Liver (tissue), 9 donors: ENCODE data around the gene AMBRA1. TPM values are rescaled to one million over a fixed set of nuclear protein-coding genes. Genes with fewer than 3 reads are reported as not detected.

Experiments
- DNase-seq: peaks from one replicate; pipeline ENCODE4 v3.0.0-alpha.2; 2017; ENCODE audit warnings: low spot score
- H3K27ac ChIP-seq, 2 donors: one replicate each; pipeline ENCODE4 v1.7.0; 2013; ENCODE audit warnings: inconsistent platforms in 2 of 2, low read length in 2 of 2, control low read depth in 1 of 2, low read depth in 1 of 2, mild to moderate bottlenecking in 1 of 2
- H3K27me3 ChIP-seq, 4 donors: one replicate each; pipeline versions ENCODE4 v1.6.1 to v1.7.0; 2013; ENCODE audit warnings: low read length in 3 of 4, inconsistent platforms in 1 of 4, mild to moderate bottlenecking in 1 of 4, moderate library complexity in 1 of 4; ENCODE audit not compliant: control insufficient read depth in 4 of 4, insufficient read depth in 4 of 4
- H3K36me3 ChIP-seq, 4 donors: one replicate each; pipeline versions ENCODE4 v1.6.1 to v1.7.0; 2013; ENCODE audit warnings: low read length in 3 of 4, mild to moderate bottlenecking in 3 of 4, low read depth in 1 of 4, moderate library complexity in 1 of 4; ENCODE audit not compliant: control insufficient read depth in 4 of 4, insufficient read depth in 3 of 4
- H3K4me1 ChIP-seq, 4 donors: one replicate each; pipeline versions ENCODE4 v1.6.1 to v1.7.0; 2013; ENCODE audit warnings: low read length in 3 of 4, mild to moderate bottlenecking in 3 of 4, moderate library complexity in 1 of 4; ENCODE audit not compliant: control insufficient read depth in 4 of 4, insufficient read depth in 4 of 4
- H3K4me3 ChIP-seq, 3 donors: one replicate each; pipeline versions ENCODE4 v1.6.1 to v1.7.0; 2013; ENCODE audit warnings: low read length in 3 of 3, control low read depth in 1 of 3, low read depth in 1 of 3, mild to moderate bottlenecking in 1 of 3
- H3K9ac ChIP-seq, 2 donors: one replicate each; pipeline ENCODE4 v1.7.0; 2013; ENCODE audit warnings: low read length in 2 of 2, mild to moderate bottlenecking in 2 of 2, moderate library complexity in 2 of 2, control low read depth in 1 of 2, low read depth in 1 of 2
- H3K9me3 ChIP-seq, 4 donors: one replicate each; pipeline versions ENCODE4 v1.6.1 to v1.7.0; 2013; ENCODE audit warnings: low read length in 3 of 4; ENCODE audit not compliant: control insufficient read depth in 4 of 4
- ATF3 ChIP-seq: IDR thresholded peaks from 2 replicates; pipeline ENCODE4 v1.6.1; 2016; ENCODE audit warnings: antibody characterized with exemption
- EGR1 ChIP-seq, 2 donors: IDR thresholded peaks; 2 replicates each; pipeline ENCODE4 v1.6.1; 2016 to 2018; ENCODE audit warnings: antibody characterized with exemption in 2 of 2, low read depth in 2 of 2
- FOXA1 ChIP-seq: IDR thresholded peaks from 2 replicates; pipeline ENCODE4 v1.6.1; 2016; ENCODE audit warnings: antibody characterized with exemption
- FOXA2 ChIP-seq: IDR thresholded peaks from 2 replicates; pipeline ENCODE4 v1.6.1; 2016; ENCODE audit warnings: antibody characterized with exemption
- GABPA ChIP-seq, 2 donors: IDR thresholded peaks in 1 of 2; conservative IDR thresholded peaks in 1 of 2; 2 replicates each; pipeline ENCODE4 v1.6.1; 2016; ENCODE audit warnings: antibody characterized with exemption in 2 of 2, mild to moderate bottlenecking in 1 of 2, moderate library complexity in 1 of 2
- HNF4A ChIP-seq, 2 donors: conservative IDR thresholded peaks; 2 replicates each; pipeline ENCODE4 v1.6.1; 2016; ENCODE audit warnings: antibody characterized with exemption in 2 of 2, mild to moderate bottlenecking in 2 of 2
- HNF4G ChIP-seq: IDR thresholded peaks from 2 replicates; pipeline ENCODE4 v1.6.1; 2016; ENCODE audit warnings: antibody characterized with exemption
- JUND ChIP-seq, 2 donors: IDR thresholded peaks; 2 replicates each; pipeline ENCODE4 v1.6.1; 2016; ENCODE audit warnings: antibody characterized with exemption in 2 of 2
- MAX ChIP-seq: IDR thresholded peaks from 2 replicates; pipeline ENCODE4 v1.6.1; 2016; ENCODE audit warnings: antibody characterized with exemption
- NR2F2 ChIP-seq: IDR thresholded peaks from 2 replicates; pipeline ENCODE4 v1.6.1; 2016; ENCODE audit warnings: antibody characterized with exemption
- RAD21 ChIP-seq, 2 donors: IDR thresholded peaks; 2 replicates each; pipeline ENCODE4 v1.6.1; 2016; ENCODE audit warnings: antibody characterized with exemption in 2 of 2, mild to moderate bottlenecking in 2 of 2
- REST ChIP-seq: IDR thresholded peaks from 2 replicates; pipeline ENCODE4 v1.6.1; 2016; ENCODE audit warnings: antibody characterized with exemption, mild to moderate bottlenecking
- RXRA ChIP-seq, 2 donors: IDR thresholded peaks; 2 replicates each; pipeline ENCODE4 v1.6.1; 2017 to 2018; ENCODE audit warnings: antibody characterized with exemption in 2 of 2, mild to moderate bottlenecking in 1 of 2
- SP1 ChIP-seq: IDR thresholded peaks from 2 replicates; pipeline ENCODE4 v1.6.1; 2018; ENCODE audit warnings: antibody characterized with exemption, mild to moderate bottlenecking
- TAF1 ChIP-seq: conservative IDR thresholded peaks from 2 replicates; pipeline ENCODE4 v1.6.1; 2016; ENCODE audit warnings: antibody characterized with exemption, mild to moderate bottlenecking
- YY1 ChIP-seq: IDR thresholded peaks from 2 replicates; pipeline ENCODE4 v1.6.1; 2016; ENCODE audit warnings: antibody characterized with exemption, mild to moderate bottlenecking
- ZBTB33 ChIP-seq: IDR thresholded peaks from 2 replicates; pipeline ENCODE4 v1.6.1; 2016; ENCODE audit warnings: antibody characterized with exemption
- WGBS: extraction: QIAGEN DNeasy Blood & Tissue Kit; methylation state at CpG from one replicate; pipeline ENCODE4 v1.1.7; 2013; 5-methylcytosine and 5-hydroxymethylcytosine counted together
- polyA plus RNA-seq, 2 donors: library from polyadenylated mRNA; stranded (reverse) in 1 of 2; unstranded in 1 of 2; fragments of 200-250 nt in 1 of 2; fragments of >200 nt in 1 of 2; fragmentation: Nextera tagmentation in 1 of 2; extraction: Ambion mirVana in 1 of 2; gene quantifications; one replicate each; pipeline versions ENCODE4 v1.2.1 to v1.2.3, GENCODE V29; 2013 to 2015
- total RNA-seq, 2 donors: library from RNA; depleted of rRNA; stranded (reverse); fragments of >200 nt; gene quantifications; one replicate each; pipeline ENCODE4 v1.2.3, GENCODE V29; 2014
- TF ChIP-seq, protein P1 (sequence below): fragments of 150-350 bp; IDR thresholded peaks from 2 replicates; pipeline ENCODE4 v1.5.1; 2017; ENCODE audit warnings: improper control_type of control experiment, low read depth, low read length; ENCODE audit not compliant: missing input control
- donor health status: healthy.
- donor health status: healthy.
- donor health status: healthy.
- donor health status: healthy.
- donor health status: healthy.

The AMBRA1 gene
- total and polyA plus RNA-seq, 4 donors = 3.7 to 25.7 (median 15.1) TPM

DNA sequence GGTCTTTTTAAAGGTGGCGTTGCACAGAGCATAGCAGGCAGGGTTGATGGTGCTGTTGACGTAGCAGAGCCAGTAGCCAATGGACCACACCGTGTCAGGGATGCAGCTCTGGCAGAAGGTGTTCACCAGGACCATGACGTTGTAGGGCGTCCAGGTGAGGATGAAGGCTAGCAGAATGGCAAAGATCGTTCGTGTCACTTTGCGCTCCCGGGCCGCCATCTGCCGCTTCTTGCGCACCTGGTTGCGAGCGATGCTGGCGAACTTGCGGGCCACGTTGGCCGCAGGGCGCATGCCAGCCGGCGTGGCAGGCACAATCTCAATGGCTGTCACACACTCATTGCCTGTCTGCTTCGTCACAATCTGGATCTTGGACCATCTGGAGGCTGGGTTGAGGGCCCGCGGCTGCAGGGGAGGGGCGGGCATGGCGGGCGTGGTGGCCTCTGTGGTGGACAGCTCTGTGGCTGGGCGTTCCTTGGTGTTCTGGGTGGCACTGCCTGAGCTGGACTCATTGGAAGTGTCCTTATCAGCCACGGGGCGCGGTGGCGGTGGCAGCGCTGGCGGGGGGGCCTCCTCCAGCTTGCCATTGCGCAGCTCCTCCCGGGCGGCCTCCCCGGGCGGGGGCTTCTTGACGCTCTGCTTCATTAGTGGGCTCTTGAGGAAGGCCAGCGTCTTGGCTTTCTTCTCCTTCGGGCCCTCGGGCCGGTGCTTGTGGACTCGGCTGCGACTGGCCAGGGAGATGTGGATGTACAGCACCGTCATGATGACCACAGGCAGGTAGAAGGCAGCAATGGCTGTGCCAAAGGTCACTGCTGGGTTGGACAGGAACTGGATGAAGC lies 208.4 kb downstream of the AMBRA1 start:
- 96% methylated on average over 47 of the region's 47 CpGs for WGBS
- Histone ChIP-seq H3K9ac (no peak overlapping the region), H3K27ac (no peak overlapping the region), H3K9me3 (no peaks in the 10 kb centered on the region), H3K4me3 (no peak overlapping the region), H3K27me3 (peaks cover 0 to 12% (median 7%) of the 10 kb centered on the region in 4 donors), H3K4me1 (peaks cover 9 to 28% (median 19%) of the 10 kb centered on the region in 4 donors), H3K36me3 (no peaks in the 10 kb centered on the region)
- no peak for DNase-seq
- no peak for TF ChIP-seq HNF4A (conservative IDR thresholded peaks at IDR 0.05)
- no peak for TF ChIP-seq SP1
- no peak for TF ChIP-seq FOXA2
- TF ChIP-seq GABPA (IDR thresholded peaks at IDR 0.05 in 1 of 2, conservative IDR thresholded peaks at IDR 0.05 in 1 of 2) = no peak
- no peak for TF ChIP-seq TAF1
- no peak for TF ChIP-seq FOXA1
- TF ChIP-seq HNF4G = no peak
- no peak for TF ChIP-seq JUND (IDR thresholded peaks at IDR 0.05)
- no peak for TF ChIP-seq EGR1 (IDR thresholded peaks at IDR 0.05; ENCODE audit: low read depth in 2 of 2)
- TF ChIP-seq YY1 = no peak
- no peak for TF ChIP-seq RAD21 (IDR thresholded peaks at IDR 0.05)
- no peak for TF ChIP-seq ATF3
- no peak for TF ChIP-seq ZBTB33
- no peak for TF ChIP-seq NR2F2
- TF ChIP-seq REST = no peak
- TF ChIP-seq MAX = no peak
- TF ChIP-seq, protein P1, sequence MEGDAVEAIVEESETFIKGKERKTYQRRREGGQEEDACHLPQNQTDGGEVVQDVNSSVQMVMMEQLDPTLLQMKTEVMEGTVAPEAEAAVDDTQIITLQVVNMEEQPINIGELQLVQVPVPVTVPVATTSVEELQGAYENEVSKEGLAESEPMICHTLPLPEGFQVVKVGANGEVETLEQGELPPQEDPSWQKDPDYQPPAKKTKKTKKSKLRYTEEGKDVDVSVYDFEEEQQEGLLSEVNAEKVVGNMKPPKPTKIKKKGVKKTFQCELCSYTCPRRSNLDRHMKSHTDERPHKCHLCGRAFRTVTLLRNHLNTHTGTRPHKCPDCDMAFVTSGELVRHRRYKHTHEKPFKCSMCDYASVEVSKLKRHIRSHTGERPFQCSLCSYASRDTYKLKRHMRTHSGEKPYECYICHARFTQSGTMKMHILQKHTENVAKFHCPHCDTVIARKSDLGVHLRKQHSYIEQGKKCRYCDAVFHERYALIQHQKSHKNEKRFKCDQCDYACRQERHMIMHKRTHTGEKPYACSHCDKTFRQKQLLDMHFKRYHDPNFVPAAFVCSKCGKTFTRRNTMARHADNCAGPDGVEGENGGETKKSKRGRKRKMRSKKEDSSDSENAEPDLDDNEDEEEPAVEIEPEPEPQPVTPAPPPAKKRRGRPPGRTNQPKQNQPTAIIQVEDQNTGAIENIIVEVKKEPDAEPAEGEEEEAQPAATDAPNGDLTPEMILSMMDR = no peak
- no peak for TF ChIP-seq RXRA (IDR thresholded peaks at IDR 0.05)
